HEK293 (cell line): ENCODE results near the gene FOXP1.
A peak's percentile ranks its signal among the peaks of the same experiment; 100 is the strongest.

Experiments
- CTCF ChIA-PET: fragments of 350-600 bp; formaldehyde crosslinking; extraction: SDS; loops from one replicate; lab custom pipeline; 2021; ENCODE audit warnings: antibody characterized with exemption; lab: Yijun Ruan, JAX
- POLR2A ChIA-PET: fragments of 300-600 bp; formaldehyde crosslinking; extraction: SDS; loops from one replicate; lab custom pipeline; 2020; ENCODE audit warnings: antibody characterized with exemption, inconsistent platforms; lab: Yijun Ruan, JAX
- H3K27ac ChIP-seq: fragments of 200-500 bp; sonication (Bioruptor generic); 2 replicates; pipeline ENCODE4 v1.5.1; 2014; ENCODE audit warnings: low read depth, low read length, control low read depth, inconsistent platforms; ENCODE audit errors: extremely low read depth
- H3K36me3 ChIP-seq, 2 experiments: fragments of 200-500 bp in 1 of 2; sonication (Bioruptor generic) in 1 of 2; 1 replicate in 1 of 2; 2 replicates in 1 of 2; pipeline ENCODE4 v1.5.1; 2014 to 2017; ENCODE audit warnings: inconsistent platforms in 2 of 2, low read length in 2 of 2; ENCODE audit not compliant: control insufficient read depth in 2 of 2, insufficient read depth in 1 of 2
- H3K4me1 ChIP-seq: fragments of 200-500 bp; sonication (Bioruptor generic); 2 replicates; pipeline ENCODE4 v1.5.1; 2014; ENCODE audit warnings: mild to moderate bottlenecking, low read length, inconsistent platforms; ENCODE audit not compliant: control insufficient read depth, insufficient read depth
- H3K4me3 ChIP-seq: 2 replicates; pipeline ENCODE4 v1.5.1; 2011; ENCODE audit warnings: low read depth, mild to moderate bottlenecking, control low read depth, low read length, moderate library complexity
- H3K9me3 ChIP-seq: fragments of 200-500 bp; sonication (Bioruptor generic); 2 replicates; pipeline ENCODE4 v1.5.1; 2014; ENCODE audit warnings: low read depth, low read length, inconsistent platforms; ENCODE audit not compliant: control insufficient read depth, insufficient read depth
- PRDM6 ChIP-seq: fragments of 450-650 bp; formaldehyde crosslinking; IDR thresholded peaks from 2 replicates; pipeline ENCODE4 v1.5.1; 2017; ENCODE audit warnings: missing biosample characterization, missing genetic modification characterization
- SP7 ChIP-seq: fragments of 450-650 bp; formaldehyde crosslinking; IDR thresholded peaks from 2 replicates; pipeline ENCODE4 v1.5.1; 2016; ENCODE audit warnings: missing biosample characterization, missing genetic modification characterization
- ZBTB11 ChIP-seq: fragments of 450-650 bp; formaldehyde crosslinking; conservative IDR thresholded peaks from 2 replicates; pipeline ENCODE4 v1.5.1; 2016; ENCODE audit warnings: low read depth, missing biosample characterization, missing genetic modification characterization
- ZFP69B ChIP-seq: fragments of 450-650 bp; formaldehyde crosslinking; IDR thresholded peaks from 2 replicates; pipeline ENCODE4 v1.5.1; 2016; ENCODE audit warnings: missing biosample characterization, missing genetic modification characterization
- ZNF18 ChIP-seq: fragments of 450-650 bp; formaldehyde crosslinking; IDR thresholded peaks from 2 replicates; pipeline ENCODE4 v1.5.1; 2016; ENCODE audit warnings: missing biosample characterization, missing genetic modification characterization
- ZNF280D ChIP-seq: fragments of 450-650 bp; formaldehyde crosslinking; IDR thresholded peaks from 2 replicates; pipeline ENCODE4 v1.5.1; 2016; ENCODE audit warnings: missing biosample characterization, missing genetic modification characterization
- ZNF768 ChIP-seq: fragments of 450-650 bp; formaldehyde crosslinking; IDR thresholded peaks from 2 replicates; pipeline ENCODE4 v1.5.1; 2018; ENCODE audit warnings: missing biosample characterization, mild to moderate bottlenecking, missing genetic modification characterization

The FOXP1 gene

GRCh38 chr3:71140477-71140876 is 443.1 kb downstream of the FOXP1 start:
- Histone ChIP-seq H3K4me3 (no peak overlapping the region), H3K36me3 (no peaks in the 10 kb centered on the region), H3K9me3 (no peaks in the 10 kb centered on the region), H3K27ac (no peak overlapping the region)
- POLR2A ChIA-PET = interaction anchor here (0.6 kb wide), 1 partner anchor 435 kb away, joined by 3 read pairs; no protein-coding TSS in a partner anchor
- no peak for TF ChIP-seq ZNF18 (tag by site-specific recombination)
- TF ChIP-seq ZNF280D = no peak
- TF ChIP-seq ZNF768 (tag by site-specific recombination) = 0 out of 2 replicates have a peak, but pooled peaks have one; percentile 44
- TF ChIP-seq, all 188 proteins: peak for 1
- H3K4me1 ChIP-seq = peaks cover 2% of the 10 kb centered on the region
- CTCF ChIA-PET = interaction anchor here (0.8 kb wide), 1 partner anchor 38 kb away, joined by 4 read pairs; no protein-coding TSS in a partner anchor

- Histone ChIP-seq H3K27ac (no peak overlapping the region), H3K36me3 (no peaks in the 10 kb centered on the region), H3K4me1 (peaks cover 2% of the 10 kb centered on the region), H3K4me3 (no peak overlapping the region), H3K9me3 (no peaks in the 10 kb centered on the region)
- TF ChIP-seq ZFP69B (tag by site-specific recombination) = no peak
- 0 out of 2 replicates have a peak, but pooled peaks have one; percentile 11 for TF ChIP-seq PRDM6 (tag by site-specific recombination)
- ChIA-PET CTCF (interaction anchor here (0.6 kb wide), 1 partner anchor 412 kb away, joined by 6 read pairs; no protein-coding TSS in a partner anchor), POLR2A (no interaction called here)
These were observed 444.0 kb downstream of the FOXP1 start for GRCh38 chr3:71139496-71139895.

- Histone ChIP-seq H3K36me3 (no peaks in the 10 kb centered on the region), H3K4me3 (no peak overlapping the region), H3K27ac (no peak overlapping the region), H3K4me1 (peaks cover 9% of the 10 kb centered on the region), H3K9me3 (no peaks in the 10 kb centered on the region)
- TF ChIP-seq SP7 (peak; percentile 93), ZBTB11 (tag by site-specific recombination) (no peak)
- ChIA-PET CTCF (no interaction called here), POLR2A (no interaction called here)
These were observed 445.1 kb downstream of the FOXP1 start for GRCh38 chr3:71138410-71138809.
